HK-2 (cell line): ENCODE data around the gene SLC26A3.

Source experiments
- DNase-seq: peaks from one replicate; pipeline ENCODE4 v3.0.0-alpha.2; 2018; ENCODE audit not compliant: unreplicated experiment

SLC26A3 gene

GRCh38 chr7:107746006-107746405 is 57.0 kb downstream of the SLC26A3 start:
- no peak for DNase-seq

GRCh38 chr7:107744345-107744750 is 58.7 kb downstream of the SLC26A3 start:
- DNase-seq, result no peak

GRCh38 chr7:107743567-107744344 is 59.3 kb downstream of the SLC26A3 start, which contains the start of gene CBLL1:
CBLL1 (plus strand) TSS chr7:107744142; CDS start chr7:107744164, 22 bp downstream.
- DNase-seq, result peak; percentile 96

DNA sequence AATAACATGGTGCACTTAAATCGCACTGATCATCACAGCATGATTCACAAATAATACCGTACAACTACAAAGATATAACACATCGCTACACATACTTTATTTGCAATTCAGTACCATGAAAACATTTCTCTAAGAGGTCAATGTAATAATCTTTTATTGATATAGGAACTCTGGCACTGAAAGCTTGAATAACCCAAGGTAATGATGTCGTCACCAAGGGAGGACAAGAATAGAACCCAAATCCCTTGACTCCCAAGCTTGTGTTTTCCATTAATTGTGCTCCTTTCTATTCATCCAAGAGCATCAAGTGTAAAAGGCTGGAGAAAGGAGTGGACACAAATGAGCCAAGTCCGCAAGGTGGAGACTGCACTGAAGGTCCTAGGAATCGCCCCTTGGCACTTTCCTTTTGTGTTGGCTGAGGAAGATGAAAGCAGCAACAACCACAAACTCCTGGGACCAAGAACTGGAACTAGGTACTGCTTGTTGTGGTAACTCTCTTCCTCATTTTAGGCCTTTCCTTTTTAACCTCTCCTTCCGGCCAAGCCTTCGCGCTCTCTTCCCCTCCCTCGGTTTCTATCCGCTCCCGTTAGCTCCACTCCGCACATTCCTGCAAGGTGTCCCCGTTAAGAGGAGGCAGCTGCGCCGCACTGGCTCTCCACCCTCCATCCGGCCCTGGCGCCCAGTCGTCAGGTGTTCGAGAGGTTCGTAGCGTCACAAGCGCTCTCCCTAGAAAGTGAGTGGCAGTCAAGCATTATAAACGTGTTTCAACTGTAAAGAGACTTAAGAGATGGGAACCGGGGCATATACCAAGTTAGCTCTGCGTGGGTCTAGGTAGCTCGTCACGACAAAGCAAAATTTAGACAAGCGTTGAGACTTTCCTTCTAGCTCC is 60.1 kb downstream of the SLC26A3 start:
- no peak for DNase-seq

DNA sequence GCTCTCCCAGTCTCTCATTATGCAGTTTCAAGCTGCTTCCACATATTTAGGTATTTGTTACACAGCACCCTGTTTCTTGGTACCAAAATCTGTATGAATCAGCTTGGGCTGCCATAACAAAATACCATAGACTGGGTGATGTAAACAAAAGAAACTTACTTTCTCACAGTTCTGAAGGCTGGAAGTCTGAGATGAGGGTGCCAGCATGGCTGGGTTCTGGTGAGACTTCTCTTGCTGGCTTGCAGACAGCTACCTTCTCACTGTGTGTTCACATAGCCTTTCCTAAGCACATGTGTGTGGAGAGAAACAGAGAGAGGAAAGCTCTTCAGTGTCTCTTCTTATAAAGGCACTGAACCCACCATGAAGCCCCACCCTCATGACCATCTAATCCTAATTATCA is 74.7 kb downstream of the SLC26A3 start:
- DNase-seq, result no peak

DNA sequence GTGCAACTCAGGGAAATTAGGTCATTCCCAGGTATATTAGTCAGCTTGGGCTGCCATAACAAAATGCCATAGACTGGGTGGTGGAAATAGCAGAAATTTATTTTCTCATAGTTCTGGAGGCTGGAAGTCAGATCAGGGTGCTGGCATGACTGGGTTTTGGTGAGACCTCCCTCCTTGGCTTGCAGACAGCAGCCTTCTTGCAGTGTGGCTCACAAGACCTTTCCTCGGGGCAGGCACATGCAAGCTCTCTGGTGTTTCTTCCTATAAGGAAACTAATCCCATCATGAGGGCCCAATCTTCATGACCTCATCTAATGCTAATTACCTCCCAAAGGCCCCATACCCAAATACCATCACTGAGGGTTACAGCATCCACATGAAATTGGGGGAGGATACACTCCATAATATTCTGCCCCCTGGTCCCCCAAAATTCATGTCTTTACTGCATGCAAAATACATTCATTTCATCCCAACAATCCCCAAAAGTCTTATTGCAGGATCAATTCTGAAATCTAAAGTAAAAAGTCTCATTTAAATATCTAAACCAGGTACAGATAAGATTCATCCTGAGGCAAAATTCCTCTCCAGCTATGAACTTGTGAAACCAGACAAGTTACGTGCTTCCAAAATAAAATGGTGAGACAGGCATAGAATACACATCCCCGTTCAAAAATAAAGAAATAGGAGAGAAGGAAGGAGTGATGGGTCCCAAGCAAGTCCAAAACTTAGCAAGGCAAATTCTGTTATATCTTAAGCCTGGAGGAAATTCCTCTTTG is 76.5 kb downstream of the SLC26A3 start:
- DNase-seq, result no peak

DNA sequence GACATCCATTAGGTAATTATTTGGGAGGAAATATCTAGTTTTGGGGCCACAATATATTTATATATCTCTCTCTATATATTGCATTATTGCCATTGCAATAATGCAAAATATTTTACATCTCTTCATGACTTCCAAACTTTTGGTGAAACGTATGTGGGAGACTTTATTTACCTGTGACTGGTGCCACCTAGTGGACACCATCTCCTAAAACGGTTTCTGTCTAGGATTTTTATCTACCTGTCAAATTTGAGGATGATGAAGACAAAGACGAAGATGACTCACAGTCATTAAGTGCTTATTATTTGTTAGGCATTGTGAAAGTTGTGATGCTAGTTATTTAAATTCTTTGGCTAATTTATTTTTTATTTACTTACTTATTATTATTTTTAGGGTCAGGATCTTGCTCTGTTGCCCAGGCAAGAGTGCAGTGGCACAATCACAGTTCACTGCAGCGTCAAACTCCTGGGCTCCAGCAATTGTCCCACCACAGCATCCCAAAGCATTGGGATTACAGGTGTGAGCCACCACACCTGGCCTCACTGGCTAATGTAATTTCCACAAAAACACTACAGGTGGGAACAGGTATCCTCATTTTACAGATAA is 77.8 kb downstream of the SLC26A3 start:
- peak; percentile 21 for DNase-seq

DNA sequence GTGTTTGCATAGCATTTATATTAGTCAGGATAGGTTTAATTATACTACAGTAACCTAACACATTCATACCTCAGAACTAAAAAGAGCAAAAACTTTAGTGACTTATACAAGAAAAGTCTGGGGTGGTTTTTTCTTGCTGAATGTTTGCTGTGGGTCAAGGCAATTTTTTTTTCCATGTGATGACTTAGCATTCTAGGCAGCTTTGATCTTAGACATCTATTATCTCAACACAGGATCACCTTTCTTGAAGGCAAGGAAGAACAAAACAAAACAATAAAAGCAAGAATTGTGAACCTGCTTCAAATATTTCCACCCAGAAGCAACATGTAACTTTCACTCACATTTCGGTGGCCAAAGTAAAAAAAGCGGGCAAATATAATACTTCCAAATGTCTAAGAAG is 79.8 kb downstream of the SLC26A3 start:
- DNase-seq, result no peak

DNA sequence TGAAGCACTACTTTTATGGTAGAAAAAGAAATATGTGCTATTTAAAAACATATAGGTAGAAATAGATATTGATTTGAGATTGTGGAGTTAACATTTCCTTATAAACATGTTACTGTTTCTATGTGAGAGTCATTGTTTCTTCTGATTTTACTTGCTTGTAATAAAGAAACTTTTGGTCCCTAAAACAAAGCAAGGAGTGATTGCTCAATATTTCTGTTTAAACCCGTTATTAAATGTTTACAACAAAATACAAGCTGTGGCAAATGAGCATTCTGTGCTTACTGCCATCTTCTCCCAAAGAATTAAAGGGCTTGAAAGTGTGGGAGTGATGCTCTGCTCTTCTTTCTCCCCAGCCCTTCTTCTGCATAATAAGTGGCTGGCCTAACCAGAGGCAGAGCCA is 81.7 kb downstream of the SLC26A3 start:
- DNase-seq, result no peak

DNA sequence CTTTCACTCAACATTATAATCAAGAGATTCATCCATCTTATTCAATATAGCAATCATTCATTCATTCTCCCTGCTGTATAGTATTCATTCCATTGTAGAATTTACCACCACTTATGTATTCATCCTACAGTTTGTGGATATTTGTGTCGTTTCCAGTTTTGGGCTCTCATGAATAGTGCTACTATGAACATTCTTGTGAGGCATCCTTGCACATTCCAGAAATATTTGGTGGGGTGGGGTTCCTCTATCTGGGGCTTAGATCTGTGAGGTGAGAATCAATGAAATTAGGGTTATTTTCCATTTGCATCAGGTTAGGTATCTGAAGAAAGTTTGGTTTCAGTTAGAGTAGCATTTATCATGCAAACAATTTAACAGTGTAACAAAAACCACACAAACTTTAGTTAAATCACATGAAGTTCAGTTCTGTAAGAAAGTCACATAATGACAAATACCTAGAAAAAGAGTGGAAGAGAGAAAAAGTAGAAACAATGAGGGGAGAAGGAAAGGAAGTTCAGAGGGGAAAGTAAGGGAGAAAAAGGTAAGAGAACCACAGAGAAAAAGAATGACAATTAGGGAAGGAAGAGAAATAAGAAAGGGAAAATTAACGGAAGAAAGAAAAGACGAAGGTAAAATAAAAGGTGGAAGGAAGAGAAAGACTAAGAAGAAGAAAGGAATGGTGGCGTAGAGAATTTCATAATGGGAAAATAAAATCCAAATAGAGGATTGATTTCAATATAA is 84.4 kb downstream of the SLC26A3 start:
- DNase-seq, result no peak

DNA sequence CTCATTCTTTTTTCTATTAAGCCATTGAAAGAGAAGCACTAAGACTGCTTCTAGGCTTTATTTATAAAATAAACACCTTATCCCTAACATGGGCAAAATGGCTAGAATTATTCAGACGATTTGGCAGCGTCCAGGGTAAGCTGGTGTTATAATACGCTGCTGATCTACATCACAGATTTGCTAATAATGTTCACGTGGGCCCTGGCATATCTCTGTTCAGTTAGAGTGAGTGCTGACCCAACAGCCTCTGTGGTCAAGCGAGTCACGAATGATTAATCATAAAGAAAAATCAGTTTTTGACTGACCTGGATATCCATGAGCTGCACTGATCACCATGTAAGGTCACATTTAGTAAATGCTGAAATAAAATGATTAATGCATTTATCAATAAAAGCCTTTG is 87.5 kb downstream of the SLC26A3 start:
- DNase-seq, result peak; percentile 3
